OCI-LY3 (cell line): ENCODE measurements around the gene SPDL1.
A peak's percentile ranks its signal among the peaks of the same experiment; 100 is the strongest.

Experiments
- H2AFZ ChIP-seq: fragments of 200-600, 300-600 bp; shearing (Covaris generic); 2 replicates; pipeline ENCODE4 v1.6.0; 2014; ENCODE audit warnings: antibody characterized with exemption, low read depth, low read length
- H3K27ac ChIP-seq: fragments of 200-600, 300-600 bp; sonication (generic); 2 replicates; pipeline ENCODE4 v1.5.1; 2014; ENCODE audit warnings: mild to moderate bottlenecking, low read length, moderate library complexity, mixed read lengths
- H3K27me3 ChIP-seq: fragments of 200-600, 300-600 bp; sonication (generic); 2 replicates; pipeline ENCODE4 v1.6.1; 2014; ENCODE audit warnings: low read depth, low read length, mixed read lengths
- H3K36me3 ChIP-seq: fragments of 200-600, 300-600 bp; sonication (generic); replicated peaks from 2 replicates; pipeline ENCODE3; 2014; ENCODE audit warnings: low read depth, low read length, mixed read lengths
- H3K4me1 ChIP-seq: fragments of 300-600, 200-600 bp; sonication (generic); 2 replicates; pipeline ENCODE4 v1.6.1; 2014; ENCODE audit warnings: low read length, mixed read lengths
- H3K4me2 ChIP-seq: fragments of 200-600, 300-600 bp; sonication (generic); 2 replicates; pipeline ENCODE4 v1.6.1; 2014; ENCODE audit warnings: low read length, mixed read lengths
- H3K4me3 ChIP-seq: fragments of 300-600, 200-600 bp; sonication (generic); 2 replicates; pipeline ENCODE4 v1.5.1; 2014; ENCODE audit warnings: antibody characterized with exemption, mild to moderate bottlenecking, low read length, moderate library complexity
- H3K79me2 ChIP-seq: fragments of 300-600, 200-600 bp; shearing (Covaris generic); 2 replicates; pipeline ENCODE4 v1.6.1; 2014; ENCODE audit warnings: mild to moderate bottlenecking, low read length, mixed read lengths
- H3K9ac ChIP-seq: fragments of 300-600, 200-600 bp; shearing (Covaris generic); 2 replicates; pipeline ENCODE4 v1.6.0; 2014; ENCODE audit warnings: mild to moderate bottlenecking, low read length, moderate library complexity
- H3K9me3 ChIP-seq: fragments of 200-600, 300-600 bp; shearing (Covaris generic); 2 replicates; pipeline ENCODE4 v1.6.1; 2014; ENCODE audit warnings: low read length, mixed read lengths; ENCODE audit not compliant: insufficient read depth
- H4K20me1 ChIP-seq: fragments of 200-600, 300-600 bp; sonication (generic); 2 replicates; pipeline ENCODE4 v1.6.1; 2016; ENCODE audit warnings: low read length, mixed read lengths; ENCODE audit not compliant: insufficient read depth
- CTCF ChIP-seq: fragments of 200-600, 300-600 bp; sonication (generic); IDR thresholded peaks from 2 replicates; pipeline ENCODE4 v1.5.1; 2014; ENCODE audit warnings: antibody characterized with exemption, low read length, low read depth
- EZH2phosphoT487 ChIP-seq: fragments of 200-600 bp; shearing (Covaris generic); IDR thresholded peaks from 2 replicates; pipeline ENCODE4 v1.6.1; 2018; ENCODE audit warnings: antibody characterized with exemption, mixed run types, low read depth

Gene SPDL1

GRCh38 chr5:169650701-169651331, 67.2 kb downstream of the SPDL1 start:
- no peak for TF ChIP-seq CTCF
- TF ChIP-seq EZH2phosphoT487: no peak
- peaks cover 50% of the 10 kb centered on the region for H3K36me3 ChIP-seq
- peak overlapping the region; percentile 34; the same call in 1 of the 2 replicates for H3K27ac ChIP-seq
- peaks cover 77% of the 10 kb centered on the region for H3K4me1 ChIP-seq
- H3K27me3 ChIP-seq: no peaks in the 10 kb centered on the region
- no peaks in the 10 kb centered on the region for H3K9me3 ChIP-seq
- H3K4me3 ChIP-seq: no peak overlapping the region
- no peak overlapping the region for H3K9ac ChIP-seq
- peak overlapping the region; percentile 63 for H3K4me2 ChIP-seq
- H2AFZ ChIP-seq: no peak overlapping the region
- peaks cover 97% of the 10 kb centered on the region for H4K20me1 ChIP-seq
- H3K79me2 ChIP-seq: peaks cover 94% of the 10 kb centered on the region

GRCh38 chr5:169651526-169651925, 68.0 kb downstream of the SPDL1 start:
- no peak for TF ChIP-seq CTCF
- no peak for TF ChIP-seq EZH2phosphoT487
- Histone ChIP-seq H3K4me1 (peaks cover 78% of the 10 kb centered on the region), H4K20me1 (peaks cover 95% of the 10 kb centered on the region), H3K9ac (no peak overlapping the region), H3K27ac (no peak overlapping the region), H3K4me2 (peak overlapping the region; percentile 63; the same call in 1 of the 2 replicates), H3K4me3 (no peak overlapping the region), H3K36me3 (peaks cover 48% of the 10 kb centered on the region), H3K79me2 (peaks cover 90% of the 10 kb centered on the region), H3K9me3 (no peaks in the 10 kb centered on the region), H3K27me3 (no peaks in the 10 kb centered on the region), H2AFZ (no peak overlapping the region)

- TF ChIP-seq CTCF: no peak
- TF ChIP-seq EZH2phosphoT487: no peak
- Histone ChIP-seq H3K27me3 (no peaks in the 10 kb centered on the region), H3K9ac (no peak overlapping the region), H4K20me1 (peaks cover 94% of the 10 kb centered on the region), H3K4me3 (no peak overlapping the region), H3K27ac (no peak overlapping the region), H2AFZ (no peak overlapping the region), H3K4me2 (no peak overlapping the region), H3K9me3 (no peaks in the 10 kb centered on the region), H3K79me2 (peaks cover 90% of the 10 kb centered on the region), H3K4me1 (peaks cover 78% of the 10 kb centered on the region), H3K36me3 (peaks cover 49% of the 10 kb centered on the region)
Measured at GRCh38 chr5:169652057-169652456, 68.5 kb downstream of the SPDL1 start.

- Histone ChIP-seq H3K4me1 (peaks cover 77% of the 10 kb centered on the region), H3K79me2 (peaks cover 89% of the 10 kb centered on the region), H3K27ac (no peak overlapping the region), H3K9me3 (no peaks in the 10 kb centered on the region), H3K4me2 (no peak overlapping the region), H3K27me3 (no peaks in the 10 kb centered on the region), H4K20me1 (peaks cover 88% of the 10 kb centered on the region), H3K9ac (no peak overlapping the region), H3K4me3 (no peak overlapping the region), H2AFZ (no peak overlapping the region), H3K36me3 (peaks cover 53% of the 10 kb centered on the region)
- no peak for TF ChIP-seq EZH2phosphoT487
- TF ChIP-seq CTCF: no peak
Measured at GRCh38 chr5:169653091-169653490, 69.5 kb downstream of the SPDL1 start.
